CD4-positive, alpha-beta T cell treated with Interleukin-21 for 1 hour (primary cell): ENCODE measurements around the gene NBPF3.
A peak's percentile ranks its signal among the peaks of the same experiment; 100 is the strongest.
"Not testable (repeated sequence)": the region's sequence is repeated elsewhere in the genome, so short reads cannot be mapped to it uniquely, and the experiment has no call there.

Source experiments
- DNase-seq: peaks from one replicate; pipeline ENCODE4 v3.0.0-alpha.2; 2020

NBPF3 gene, protein sequence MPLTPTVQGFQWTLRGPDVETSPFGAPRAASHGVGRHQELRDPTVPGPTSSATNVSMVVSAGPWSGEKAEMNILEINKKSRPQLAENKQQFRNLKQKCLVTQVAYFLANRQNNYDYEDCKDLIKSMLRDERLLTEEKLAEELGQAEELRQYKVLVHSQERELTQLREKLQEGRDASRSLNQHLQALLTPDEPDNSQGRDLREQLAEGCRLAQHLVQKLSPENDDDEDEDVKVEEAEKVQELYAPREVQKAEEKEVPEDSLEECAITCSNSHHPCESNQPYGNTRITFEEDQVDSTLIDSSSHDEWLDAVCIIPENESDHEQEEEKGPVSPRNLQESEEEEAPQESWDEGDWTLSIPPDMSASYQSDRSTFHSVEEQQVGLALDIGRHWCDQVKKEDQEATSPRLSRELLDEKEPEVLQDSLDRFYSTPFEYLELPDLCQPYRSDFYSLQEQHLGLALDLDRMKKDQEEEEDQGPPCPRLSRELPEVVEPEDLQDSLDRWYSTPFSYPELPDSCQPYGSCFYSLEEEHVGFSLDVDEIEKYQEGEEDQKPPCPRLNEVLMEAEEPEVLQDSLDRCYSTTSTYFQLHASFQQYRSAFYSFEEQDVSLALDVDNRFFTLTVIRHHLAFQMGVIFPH

GRCh38 chr1:21439721-21440629 is at the start of gene NBPF3:
NBPF3 (plus strand) TSS chr1:21440137; CDS start chr1:21445087, 4,950 bp downstream.
- peak; percentile 89 for DNase-seq

DNA sequence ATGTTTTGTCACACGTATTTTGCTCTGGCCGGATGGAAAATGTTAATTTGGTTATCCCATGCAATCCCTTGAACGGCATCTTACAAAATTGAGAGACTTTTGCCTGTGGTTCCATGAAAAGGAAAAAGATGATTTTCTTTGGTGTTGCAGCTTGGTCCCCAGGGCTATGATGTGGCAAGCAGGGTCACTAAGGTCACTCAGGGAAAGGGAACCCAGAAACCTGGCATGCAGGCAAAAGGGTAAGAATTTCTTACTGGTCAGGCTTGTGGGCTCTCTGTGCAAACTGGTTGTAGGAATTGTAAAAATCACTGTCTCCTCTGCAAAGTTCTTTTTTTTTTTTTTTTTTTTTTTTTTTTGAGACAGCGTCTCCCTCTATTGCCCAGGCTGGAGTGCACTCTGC is 48.4 kb upstream of the NBPF3 start:
- DNase-seq = no peak

- DNase-seq = no peak
These were observed 47.2 kb upstream of the NBPF3 start for GRCh38 chr1:21392587-21393263.

GRCh38 chr1:21396516-21396915 is 43.4 kb upstream of the NBPF3 start:
- DNase-seq = no peak

DNA sequence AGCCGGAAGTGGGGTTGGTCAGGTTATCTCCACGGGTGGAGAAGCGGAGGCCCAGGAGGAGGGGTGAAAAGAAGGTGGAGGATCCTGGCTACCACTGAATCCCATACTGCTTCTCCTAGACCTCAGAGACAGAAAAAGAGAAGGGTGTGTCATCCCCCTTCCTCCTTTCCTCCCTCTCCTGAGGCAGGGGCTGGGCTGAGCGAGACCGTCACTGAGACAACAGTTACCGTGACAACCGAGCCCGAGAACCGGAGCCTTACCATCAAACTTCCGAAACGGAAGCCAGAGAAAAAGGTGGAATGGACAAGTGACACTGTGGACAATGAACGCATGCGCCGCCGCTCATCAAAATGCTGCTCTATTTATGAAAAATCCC is 42.1 kb upstream of the NBPF3 start:
- DNase-seq = peak; percentile 31

DNA sequence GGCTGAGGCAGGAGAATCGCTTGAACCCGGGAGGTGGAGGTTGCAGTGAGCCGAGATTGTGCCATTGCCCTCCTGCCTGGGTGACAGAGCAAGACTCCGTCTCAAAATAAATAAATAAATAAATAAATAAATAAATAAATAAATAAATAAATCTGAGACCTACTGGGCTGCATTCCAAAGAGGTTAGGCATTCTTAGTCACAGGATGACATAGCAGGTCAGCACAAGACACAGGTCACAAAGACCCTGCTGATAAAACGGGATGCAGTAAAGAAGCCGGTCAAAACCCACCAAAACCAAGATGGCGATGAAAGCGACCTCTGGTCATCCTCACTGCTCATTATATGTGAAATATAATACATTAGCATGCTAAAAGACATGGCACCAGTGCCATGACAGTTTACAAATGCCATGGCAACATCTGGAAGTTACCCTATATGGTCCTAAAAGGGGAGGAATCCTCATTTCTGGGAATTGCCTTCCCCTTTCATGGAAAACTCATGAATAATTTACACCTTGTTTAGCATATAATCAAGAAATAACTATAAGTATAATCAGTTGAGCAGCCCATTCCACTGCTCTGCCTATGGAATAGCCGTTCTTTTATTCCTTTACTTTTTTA is 38.1 kb upstream of the NBPF3 start:
- not testable (repeated sequence) for DNase-seq

GRCh38 chr1:21406659-21407058 is 33.3 kb upstream of the NBPF3 start:
- DNase-seq = no peak

DNA sequence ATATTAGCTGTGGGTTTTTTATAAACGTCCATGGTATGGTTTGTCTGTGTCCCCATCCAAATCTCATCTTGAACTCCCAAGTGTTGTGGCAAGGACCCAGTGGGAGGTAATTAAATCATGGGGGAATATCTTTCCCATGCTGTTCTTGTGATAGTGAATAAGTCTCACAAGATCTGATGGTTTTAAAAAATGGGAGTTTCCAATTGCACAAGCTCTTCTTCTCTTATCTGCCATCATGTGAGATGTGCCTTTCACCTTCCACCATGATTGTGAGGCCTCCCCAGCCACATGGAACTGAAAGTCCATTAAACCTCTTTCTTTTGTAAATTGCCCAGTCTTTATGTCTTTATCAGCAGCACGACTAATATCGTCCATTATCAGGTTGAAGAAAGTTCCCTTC is 30.0 kb upstream of the NBPF3 start:
- DNase-seq = not testable (repeated sequence)

DNA sequence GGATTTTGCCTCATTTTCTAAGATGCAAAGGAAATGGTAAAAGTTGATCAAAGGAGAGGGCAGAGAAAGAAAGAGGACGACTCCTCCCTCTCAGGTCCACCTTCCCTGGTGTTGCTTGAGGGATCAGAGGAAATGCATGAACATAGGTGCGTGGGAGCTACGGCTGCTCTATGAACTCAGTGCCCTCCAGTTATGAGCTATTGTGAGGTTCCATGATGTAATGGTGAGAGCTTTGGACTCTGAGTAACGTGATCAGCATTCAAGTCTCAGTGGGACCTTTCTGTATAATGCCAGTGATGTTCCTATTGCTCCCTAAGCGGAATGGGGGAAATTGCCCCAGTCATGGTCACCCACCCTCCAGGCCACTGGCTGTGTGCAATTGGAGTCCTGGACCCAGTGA is 25.9 kb upstream of the NBPF3 start:
- DNase-seq = no peak

- not testable (repeated sequence) for DNase-seq
These were observed 19.6 kb upstream of the NBPF3 start for GRCh38 chr1:21420378-21420777.

DNA sequence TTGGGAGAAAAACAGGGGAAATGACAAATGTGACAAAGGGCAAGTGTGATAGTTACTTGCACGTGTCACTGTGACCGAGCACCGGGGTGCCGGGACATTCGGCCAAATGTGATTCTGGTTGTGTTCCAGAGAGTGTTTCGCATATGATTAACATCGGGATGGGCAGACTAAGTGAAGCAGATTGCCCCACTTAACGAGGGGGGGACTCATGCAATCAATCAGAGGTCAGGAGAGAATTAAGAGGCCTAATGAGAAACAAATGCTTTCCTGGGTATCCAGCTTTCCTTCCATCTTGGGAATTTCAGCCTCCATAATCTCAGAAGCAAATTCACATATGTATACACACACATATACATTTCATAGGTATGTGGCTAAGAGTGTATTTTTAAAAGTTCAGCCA is 18.6 kb upstream of the NBPF3 start:
- DNase-seq = not testable (repeated sequence)

DNA sequence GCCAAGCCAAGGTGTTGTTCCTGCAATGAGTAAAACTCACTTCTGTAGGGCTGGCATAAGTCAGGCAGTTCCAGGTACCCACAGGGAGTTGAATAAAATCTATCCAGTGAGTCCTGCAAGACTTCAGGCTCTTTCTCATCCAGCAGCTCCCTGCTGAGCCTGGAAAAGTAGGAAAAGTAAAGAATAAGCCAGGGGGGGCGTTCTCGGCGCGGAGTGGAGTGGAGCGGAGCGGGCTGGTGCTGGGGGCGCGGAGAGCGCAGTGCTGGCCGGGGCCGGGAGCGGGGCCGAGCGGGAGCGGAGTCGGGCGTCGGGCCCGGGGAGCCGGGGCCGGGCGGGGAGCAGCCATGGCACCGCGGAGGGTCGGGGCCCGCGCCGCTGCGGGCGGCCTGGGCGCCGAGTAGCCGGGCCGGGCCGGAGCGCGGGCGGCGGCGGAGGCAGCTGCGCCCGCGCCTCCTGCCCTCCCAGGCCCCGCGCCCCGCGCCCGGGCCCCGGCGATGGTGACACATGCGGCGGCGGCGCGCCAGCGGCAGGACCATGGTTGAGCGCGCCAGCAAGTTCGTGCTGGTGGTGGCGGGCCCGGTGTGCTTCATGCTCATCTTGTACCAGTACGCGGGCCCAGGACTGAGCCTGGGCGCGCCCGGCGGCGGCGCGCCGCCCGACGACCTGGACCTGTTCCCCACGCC is 12.0 kb upstream of the NBPF3 start:
- DNase-seq = not testable (repeated sequence)

DNA sequence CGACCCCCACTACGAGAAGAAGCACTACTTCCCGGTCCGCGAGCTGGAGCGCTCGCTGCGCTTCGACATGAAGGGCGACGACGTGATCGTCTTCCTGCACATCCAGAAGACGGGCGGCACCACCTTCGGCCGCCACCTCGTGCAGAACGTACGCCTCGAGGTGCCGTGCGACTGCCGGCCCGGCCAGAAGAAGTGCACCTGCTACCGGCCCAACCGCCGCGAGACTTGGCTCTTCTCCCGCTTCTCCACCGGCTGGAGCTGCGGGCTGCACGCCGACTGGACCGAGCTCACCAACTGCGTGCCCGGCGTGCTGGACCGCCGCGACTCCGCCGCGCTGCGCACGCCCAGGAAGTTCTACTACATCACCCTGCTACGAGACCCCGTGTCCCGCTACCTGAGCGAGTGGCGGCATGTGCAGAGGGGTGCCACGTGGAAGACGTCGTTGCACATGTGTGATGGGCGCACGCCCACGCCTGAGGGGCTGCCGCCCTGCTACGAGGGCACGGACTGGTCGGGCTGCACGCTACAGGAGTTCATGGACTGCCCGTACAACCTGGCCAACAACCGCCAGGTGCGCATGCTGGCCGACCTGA is 11.4 kb upstream of the NBPF3 start:
- DNase-seq = not testable (repeated sequence)

GRCh38 chr1:21429210-21429609 is 10.7 kb upstream of the NBPF3 start:
- not testable (repeated sequence) for DNase-seq

GRCh38 chr1:21430875-21431274 is 9.1 kb upstream of the NBPF3 start:
- not testable (repeated sequence) for DNase-seq

- DNase-seq = no peak
These were observed 5.5 kb upstream of the NBPF3 start for GRCh38 chr1:21434394-21434793.

DNA sequence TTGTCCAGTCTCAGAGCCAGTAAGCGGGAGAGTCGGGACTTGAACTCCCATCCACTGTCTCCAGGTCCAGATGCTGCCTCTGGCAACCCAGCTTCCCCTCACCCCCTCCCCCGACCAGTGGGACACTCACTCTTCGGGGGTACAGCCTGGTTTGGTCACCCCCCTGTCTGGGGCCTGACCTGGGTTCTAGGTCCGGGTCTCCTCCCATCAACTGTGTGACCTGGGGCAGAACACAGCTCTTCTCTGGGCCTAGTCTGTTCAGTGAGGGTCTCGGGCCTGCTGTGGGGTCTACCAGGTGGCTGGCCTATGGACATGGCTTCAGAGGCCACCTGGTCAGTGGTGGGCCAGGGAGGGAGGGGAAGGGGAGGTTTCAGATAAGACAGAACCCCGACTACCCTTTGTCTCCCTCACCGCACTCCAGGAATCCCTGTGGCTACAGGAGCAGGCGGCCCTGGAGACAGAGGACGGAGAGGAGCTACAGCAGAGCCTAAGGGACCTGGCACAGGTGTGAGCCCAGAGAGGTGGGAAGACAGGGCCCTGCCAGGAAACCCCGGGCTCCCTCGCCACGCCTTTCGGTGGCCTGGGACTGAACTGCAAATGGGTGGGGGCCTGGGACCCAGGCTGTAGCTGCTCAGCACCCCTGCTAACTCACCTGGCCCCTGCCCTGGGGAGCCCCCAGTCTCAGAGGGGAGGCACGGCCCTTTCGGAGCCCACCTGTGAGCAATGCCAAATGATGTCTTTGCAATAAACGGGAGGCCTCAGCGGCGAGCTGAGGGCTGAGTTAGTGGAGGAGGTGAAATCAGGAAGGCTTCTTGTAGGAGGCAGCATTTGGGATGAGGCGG is 4.1 kb upstream of the NBPF3 start:
- DNase-seq = no peak

DNA sequence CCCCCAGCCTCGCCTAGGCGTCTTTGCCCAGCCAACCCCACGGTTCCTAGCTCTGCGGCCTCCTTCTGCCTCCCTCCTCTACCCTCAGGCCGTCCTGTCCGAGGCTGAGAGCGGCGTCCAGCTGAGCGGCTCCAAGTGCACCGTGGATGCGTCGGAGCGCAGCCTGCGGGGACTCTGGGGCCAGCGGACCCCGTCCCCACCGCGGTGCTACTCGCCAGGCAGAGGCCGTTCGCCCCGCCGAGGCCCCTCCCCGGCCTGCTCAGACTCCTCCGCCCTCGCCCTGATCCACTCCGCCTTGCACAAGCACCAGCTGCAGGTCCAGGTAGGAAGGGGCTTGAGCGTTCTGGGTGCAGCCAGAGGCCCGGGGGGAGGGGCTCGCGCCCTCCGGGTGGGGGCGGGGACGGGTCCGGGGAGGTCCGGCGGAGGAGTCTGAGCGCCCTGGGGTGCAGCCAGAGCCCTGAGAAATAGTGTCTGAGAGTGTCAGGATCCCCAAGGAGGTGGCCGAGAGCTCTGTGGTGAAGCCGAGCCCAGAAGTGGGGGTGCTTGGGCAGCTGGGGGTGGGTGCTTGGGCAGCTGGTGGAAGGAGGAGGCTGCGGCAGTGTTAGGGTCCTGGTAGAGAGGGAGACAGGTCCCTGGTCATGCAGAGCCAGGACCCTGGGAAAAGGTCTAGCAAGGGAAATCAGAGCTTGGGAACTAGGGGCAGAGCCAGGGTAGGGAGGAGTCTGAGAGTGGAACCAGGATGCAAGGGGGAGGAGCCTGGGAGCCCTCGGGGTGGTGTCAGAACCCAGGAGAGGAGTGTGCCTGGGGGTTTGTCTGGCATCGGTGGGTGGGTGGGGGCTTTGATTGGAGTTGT is 3.2 kb upstream of the NBPF3 start:
- no peak for DNase-seq

DNA sequence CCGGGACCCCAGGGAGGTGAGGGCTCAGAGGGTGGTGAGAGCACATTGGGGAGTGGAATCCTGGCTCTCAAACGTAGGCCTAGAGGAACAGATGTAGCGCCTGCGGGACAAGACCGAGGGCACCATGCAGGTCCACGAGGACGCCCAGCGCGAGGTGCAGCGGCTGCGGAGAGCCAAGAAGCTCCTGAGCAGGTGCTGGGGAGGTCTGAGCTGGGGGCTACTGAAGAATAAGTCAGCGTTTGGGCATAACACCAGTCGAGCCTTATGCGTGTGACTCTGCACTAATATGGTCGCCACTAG is 2.6 kb upstream of the NBPF3 start:
- no peak for DNase-seq
